CD4-positive, alpha-beta T cell treated with Interleukin-10 for 1 hour (primary cell): ENCODE data around the gene GPC3.

Experiments used
- DNase-seq: peaks from one replicate; pipeline ENCODE4 v3.0.0-alpha.2; 2020

GPC3 gene

GRCh38 chrX:133965321-133965720 is 20.1 kb downstream of the GPC3 start:
- no peak for DNase-seq

- DNase-seq: no peak
Observed at GRCh38 chrX:133961046-133961445, 24.3 kb downstream of the GPC3 start.

- DNase-seq: no peak
Observed at GRCh38 chrX:133959972-133960371, 25.4 kb downstream of the GPC3 start.

GRCh38 chrX:133958997-133959688 is 26.3 kb downstream of the GPC3 start:
- no peak for DNase-seq

GRCh38 chrX:133956570-133957340 is 28.6 kb downstream of the GPC3 start:
- DNase-seq: no peak

GRCh38 chrX:133953785-133954355 is 31.5 kb downstream of the GPC3 start:
- DNase-seq: no peak

GRCh38 chrX:133953078-133953477 is 32.3 kb downstream of the GPC3 start:
- no peak for DNase-seq

GRCh38 chrX:133951098-133951497 is 34.3 kb downstream of the GPC3 start:
- DNase-seq: no peak

GRCh38 chrX:133950214-133950613 is 35.2 kb downstream of the GPC3 start:
- DNase-seq: no peak

- DNase-seq: no peak
Observed at GRCh38 chrX:133948895-133949294, 36.5 kb downstream of the GPC3 start.

- DNase-seq: no peak
Observed at GRCh38 chrX:133947996-133948395, 37.4 kb downstream of the GPC3 start.

- no peak for DNase-seq
Observed at GRCh38 chrX:133947022-133947421, 38.4 kb downstream of the GPC3 start.

GRCh38 chrX:133943507-133943906 is 41.9 kb downstream of the GPC3 start:
- DNase-seq: no peak

GRCh38 chrX:133939655-133940302 is 45.6 kb downstream of the GPC3 start:
- no peak for DNase-seq

- DNase-seq: no peak
Observed at GRCh38 chrX:133938530-133938929, 46.9 kb downstream of the GPC3 start.

- DNase-seq: no peak
Observed at GRCh38 chrX:133937022-133937421, 48.4 kb downstream of the GPC3 start.

GRCh38 chrX:133935076-133935475 is 50.3 kb downstream of the GPC3 start:
- DNase-seq: no peak

- no peak for DNase-seq
Observed at GRCh38 chrX:133933316-133933715, 52.1 kb downstream of the GPC3 start.

GRCh38 chrX:133929836-133930464 is 55.4 kb downstream of the GPC3 start:
- no peak for DNase-seq

- no peak for DNase-seq
Observed at GRCh38 chrX:133928365-133928764, 57.0 kb downstream of the GPC3 start.

GRCh38 chrX:133926809-133927208 is 58.6 kb downstream of the GPC3 start:
- no peak for DNase-seq

- DNase-seq: no peak
Observed at GRCh38 chrX:133926099-133926498, 59.3 kb downstream of the GPC3 start.

GRCh38 chrX:133924548-133924947 is 60.8 kb downstream of the GPC3 start:
- no peak for DNase-seq
